Measurements from ENCODE around the gene JMJD8.

The JMJD8 gene

DNA sequence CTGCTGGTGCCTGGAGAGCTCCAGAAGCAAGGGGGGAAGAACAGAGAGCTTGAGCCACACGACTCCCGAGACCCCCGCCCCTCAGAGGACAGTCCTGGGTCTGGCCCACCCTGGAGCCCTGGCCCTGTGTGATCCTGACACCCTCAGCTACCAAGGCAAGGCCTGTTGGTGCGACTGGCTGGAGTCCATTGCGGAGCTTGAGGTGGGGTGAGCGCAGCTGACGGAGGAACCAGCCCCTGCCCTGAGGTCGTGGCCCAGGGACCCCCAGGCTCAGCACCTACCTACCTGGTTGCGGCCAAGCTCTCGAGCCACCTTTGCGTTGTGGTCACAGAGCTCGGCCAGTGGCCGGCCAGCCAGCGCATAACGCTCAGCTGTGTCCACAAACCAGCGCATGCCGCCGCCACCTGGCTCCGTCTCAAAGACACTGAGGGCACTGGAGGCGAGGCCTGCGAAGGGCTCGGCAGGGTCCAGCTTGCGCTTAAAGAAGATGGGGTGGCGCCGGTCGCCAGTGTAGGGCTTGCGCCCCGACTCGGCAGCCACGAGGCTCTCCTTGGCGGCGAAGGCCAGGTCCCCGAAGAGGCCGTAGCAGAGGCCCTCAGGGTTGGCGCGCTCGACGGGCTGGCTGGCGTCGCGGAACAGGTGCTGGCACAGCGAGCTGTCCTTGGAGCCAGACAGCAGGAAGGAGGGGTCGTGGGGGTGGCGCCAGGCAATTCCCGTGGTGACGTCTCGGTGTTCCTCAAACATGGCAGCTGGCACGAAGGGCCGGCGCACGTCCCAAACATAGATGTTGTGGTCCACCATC is 2.5 kb upstream of the JMJD8 start:
- TF ChIP-seq CTCF (conservative IDR thresholded peaks at IDR 0.05; ENCODE audit: control insufficient read depth, insufficient read depth, low read depth, low read length), result no peak
- no peak for DNase-seq (ENCODE audit: low read depth)
- no peak overlapping the region for H3K4me3 ChIP-seq (ENCODE audit: control insufficient read depth, low read depth, low read length)

DNA sequence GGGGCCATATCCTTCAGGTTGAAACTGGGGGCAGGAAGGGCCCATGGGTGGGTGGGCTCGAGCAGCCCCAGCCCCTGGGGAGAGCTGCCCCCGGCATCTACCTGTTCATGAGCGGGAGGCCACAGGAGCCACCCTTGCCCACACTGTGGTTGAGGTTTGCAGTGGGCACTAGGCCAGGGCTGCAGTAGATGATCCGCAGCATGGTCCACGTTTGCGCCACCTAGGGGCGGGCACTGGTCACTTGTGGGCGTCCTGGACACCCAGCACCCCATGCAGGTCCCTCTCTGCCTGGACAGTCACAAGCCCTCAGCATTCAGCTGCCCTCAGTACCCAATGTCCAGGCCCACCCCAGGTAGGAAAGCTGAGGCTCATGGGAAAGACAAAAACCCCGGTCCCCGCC is 1.8 kb upstream of the JMJD8 start:
- no peak overlapping the region for H3K4me3 ChIP-seq (ENCODE audit: control insufficient read depth, low read depth, low read length)
- peak; percentile 57 for TF ChIP-seq CTCF (conservative IDR thresholded peaks at IDR 0.05; ENCODE audit: control insufficient read depth, insufficient read depth, low read depth, low read length)
- peak; percentile 54 for DNase-seq (ENCODE audit: low read depth)

- DNase-seq (ENCODE audit: low read depth), result no peak
- H3K4me3 ChIP-seq (ENCODE audit: control insufficient read depth, low read depth, low read length), result no peak overlapping the region
- no peak for TF ChIP-seq CTCF (conservative IDR thresholded peaks at IDR 0.05; ENCODE audit: control insufficient read depth, insufficient read depth, low read depth, low read length)
These were observed 995 bp upstream of the JMJD8 start for GRCh38 chr16:684961-685696.

DNA sequence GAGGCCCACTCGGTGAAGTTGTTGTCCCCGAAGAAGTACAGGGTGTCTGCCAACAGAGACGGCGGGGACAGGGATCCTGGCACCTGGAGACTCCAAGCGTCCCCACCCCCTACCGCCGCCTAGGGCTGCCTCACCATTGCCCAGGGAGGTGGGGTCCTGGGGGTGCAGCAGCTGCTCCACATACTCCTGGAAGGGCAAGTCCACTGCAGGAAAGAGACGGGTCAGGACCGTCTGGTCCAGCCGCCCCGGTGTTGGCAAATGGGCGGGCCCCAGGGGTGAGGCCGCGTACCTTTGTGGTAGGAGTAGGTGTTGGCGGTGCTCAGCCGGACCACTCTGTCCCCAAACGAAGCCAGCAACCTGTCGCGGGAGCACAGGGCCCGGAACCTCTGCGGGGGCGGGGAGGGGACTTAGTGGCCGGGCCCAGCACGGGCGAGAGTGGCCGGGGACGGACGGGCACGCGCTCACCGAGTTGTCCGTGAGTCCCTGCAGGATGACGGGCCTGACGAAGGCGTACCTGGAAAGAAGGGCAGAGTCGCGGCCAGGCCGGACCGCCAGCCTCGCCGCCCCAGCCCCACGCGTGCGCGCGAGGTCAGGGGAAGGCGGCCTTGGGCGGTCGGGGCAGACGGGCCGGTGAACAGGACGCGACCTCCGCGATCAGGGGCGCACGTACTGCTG is 601 bp downstream of the JMJD8 start:
- no peak for DNase-seq (ENCODE audit: low read depth)
- peak overlapping the region; percentile 46 for H3K4me3 ChIP-seq (ENCODE audit: control insufficient read depth, low read depth, low read length)
- TF ChIP-seq CTCF (conservative IDR thresholded peaks at IDR 0.05; ENCODE audit: control insufficient read depth, insufficient read depth, low read depth, low read length), result no peak

GRCh38 chr16:682493-683395 is 1.4 kb downstream of the JMJD8 start:
- H3K4me3 ChIP-seq (ENCODE audit: control insufficient read depth, low read depth, low read length), result peak overlapping the region; percentile 46
- DNase-seq (ENCODE audit: low read depth), result no peak
- no peak for TF ChIP-seq CTCF (conservative IDR thresholded peaks at IDR 0.05; ENCODE audit: control insufficient read depth, insufficient read depth, low read depth, low read length)
